Measurements from ENCODE around the gene NECAB3. TPM values are rescaled to one million over a fixed set of nuclear protein-coding genes. Genes with fewer than 3 reads are reported as not detected.

Gene NECAB3
- total RNA-seq, 1 donor from 2014 or later = 54.1 TPM

DNA sequence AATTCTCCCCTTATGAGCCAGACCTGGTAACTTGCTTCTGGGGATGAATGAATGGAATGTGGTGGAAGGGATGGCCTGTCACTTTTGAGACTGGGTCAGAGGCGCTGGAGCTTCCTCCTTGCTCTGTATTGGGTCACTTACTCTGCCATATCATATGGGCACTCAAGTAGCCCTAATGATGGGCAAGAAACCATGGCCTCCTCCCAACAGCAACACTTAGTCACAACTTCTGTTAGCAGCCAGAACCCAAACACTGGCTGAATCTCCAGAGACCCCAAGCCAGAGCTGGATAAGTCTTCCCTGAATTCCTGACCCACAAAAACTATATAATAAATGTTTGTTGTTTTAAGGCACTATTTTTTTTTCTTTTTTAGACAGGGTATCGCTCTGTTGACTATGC is 6.5 kb upstream of the NECAB3 start:
- intact Hi-C loops (cut with micrococcal nuclease) = loop anchor here (10.0 kb wide), 1 partner anchor 834 kb away; the partner anchor contains the start of gene DYNLRB1

GRCh38 chr20:33679758-33680485 is 5.7 kb upstream of the NECAB3 start:
- intact Hi-C loops (cut with micrococcal nuclease) = loop anchor here (10.0 kb wide), 1 partner anchor 835 kb away; the partner anchor contains the start of gene DYNLRB1

DNA sequence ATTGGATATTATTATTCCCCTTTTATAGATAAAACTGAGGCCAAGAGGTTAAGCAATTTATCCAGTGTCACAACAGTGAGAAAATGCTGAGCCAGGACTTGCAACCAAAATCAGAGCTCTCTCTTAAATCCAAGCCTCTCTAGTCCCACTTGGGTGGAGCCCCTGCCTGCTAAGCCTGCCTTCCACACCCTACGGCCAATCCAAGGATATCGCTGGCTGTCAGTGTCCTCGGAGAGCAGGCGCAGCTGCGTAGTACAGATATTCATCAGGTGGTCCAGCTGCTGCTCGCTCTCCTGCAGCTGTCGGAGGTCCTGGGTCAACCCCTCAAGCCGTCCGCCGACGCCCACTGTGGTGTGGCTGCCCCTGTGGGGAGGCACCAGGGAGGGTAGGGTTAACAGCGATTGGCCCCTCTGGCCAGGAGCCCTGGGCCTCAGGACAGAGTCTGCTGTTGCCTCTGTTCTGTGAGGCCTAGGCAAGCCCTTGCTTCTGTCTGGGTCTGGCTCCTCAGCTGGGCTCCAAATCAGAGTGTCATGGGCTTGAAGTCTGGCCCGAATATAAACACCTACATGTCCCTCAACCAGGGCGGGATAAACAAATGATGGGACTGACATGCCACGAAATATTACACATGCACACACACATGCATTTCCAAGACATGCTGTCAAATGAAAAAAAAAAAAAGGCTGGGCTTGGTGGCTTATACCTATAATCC is 3.9 kb upstream of the NECAB3 start:
- intact Hi-C loops (cut with micrococcal nuclease) = no loop called here

- intact Hi-C loops (cut with micrococcal nuclease) = no loop called here
Observed at GRCh38 chr20:33676652-33677645, 2.7 kb upstream of the NECAB3 start.

DNA sequence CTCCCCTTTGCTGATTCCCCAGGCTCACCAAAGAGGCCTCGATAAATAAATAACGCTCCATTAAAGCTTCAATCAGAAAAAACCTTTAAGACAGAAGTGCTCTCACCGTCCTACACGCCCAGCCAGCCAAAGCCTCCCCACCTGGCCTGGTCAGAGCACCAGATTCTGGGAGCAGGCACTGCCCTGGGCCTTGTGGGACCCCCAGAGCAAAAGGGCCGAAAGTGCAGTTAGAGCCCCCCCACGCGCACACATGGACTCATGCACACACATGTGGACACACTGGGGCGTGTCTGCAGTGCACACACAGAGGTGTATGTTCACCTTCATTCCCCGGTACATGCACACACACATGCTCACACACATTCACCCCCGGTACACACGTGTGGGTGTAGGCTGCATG is 1.9 kb upstream of the NECAB3 start:
- intact Hi-C loops (cut with micrococcal nuclease) = no loop called here

GRCh38 chr20:33675136-33675959 is 1.1 kb upstream of the NECAB3 start:
- intact Hi-C loops (cut with micrococcal nuclease) = no loop called here

GRCh38 chr20:33673410-33674293 is 576 bp downstream of the NECAB3 start:
- intact Hi-C loops (cut with micrococcal nuclease) = loop anchor here (1.0 kb wide), 4 partner anchors 7 to 47 kb away; partner anchors contain the start of genes ACTL10, E2F1 and PXMP4

- intact Hi-C loops (cut with micrococcal nuclease) = no loop called here
Observed at GRCh38 chr20:33673114-33673409, 1.2 kb downstream of the NECAB3 start.

DNA sequence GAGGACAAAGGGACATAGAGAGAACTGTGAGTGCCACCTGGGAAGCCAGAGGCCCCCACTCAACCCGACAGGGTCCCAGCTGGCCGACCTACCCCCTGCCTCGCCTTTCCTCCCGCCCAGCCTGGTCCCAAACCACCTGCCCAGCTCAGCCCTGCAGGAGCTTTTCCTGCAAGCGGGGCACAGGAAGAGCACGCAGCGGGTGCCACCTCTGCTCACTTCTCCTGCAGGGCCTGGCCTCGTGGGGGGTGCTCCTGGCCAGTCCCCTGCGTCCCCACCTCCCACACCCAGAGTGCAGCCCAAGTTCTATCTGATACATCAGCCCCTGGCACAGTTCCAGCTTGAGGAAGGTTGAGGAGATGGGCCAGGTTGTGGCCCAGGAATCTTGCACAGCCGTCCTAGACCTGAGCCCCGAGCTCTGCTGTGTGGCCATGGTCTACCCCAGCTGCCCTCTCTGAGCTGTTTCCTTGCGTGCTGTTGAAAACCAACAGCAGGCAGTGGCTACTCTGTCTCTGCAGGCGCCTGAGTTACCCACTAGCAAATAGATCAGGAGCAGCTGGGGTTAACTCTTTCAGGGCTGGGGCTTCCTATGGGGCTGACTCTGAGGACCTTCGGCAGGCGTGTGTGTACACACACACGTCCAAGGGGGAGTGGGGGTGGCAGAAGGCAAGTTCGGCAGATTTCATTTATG is 1.7 kb downstream of the NECAB3 start:
- intact Hi-C loops (cut with micrococcal nuclease) = no loop called here

DNA sequence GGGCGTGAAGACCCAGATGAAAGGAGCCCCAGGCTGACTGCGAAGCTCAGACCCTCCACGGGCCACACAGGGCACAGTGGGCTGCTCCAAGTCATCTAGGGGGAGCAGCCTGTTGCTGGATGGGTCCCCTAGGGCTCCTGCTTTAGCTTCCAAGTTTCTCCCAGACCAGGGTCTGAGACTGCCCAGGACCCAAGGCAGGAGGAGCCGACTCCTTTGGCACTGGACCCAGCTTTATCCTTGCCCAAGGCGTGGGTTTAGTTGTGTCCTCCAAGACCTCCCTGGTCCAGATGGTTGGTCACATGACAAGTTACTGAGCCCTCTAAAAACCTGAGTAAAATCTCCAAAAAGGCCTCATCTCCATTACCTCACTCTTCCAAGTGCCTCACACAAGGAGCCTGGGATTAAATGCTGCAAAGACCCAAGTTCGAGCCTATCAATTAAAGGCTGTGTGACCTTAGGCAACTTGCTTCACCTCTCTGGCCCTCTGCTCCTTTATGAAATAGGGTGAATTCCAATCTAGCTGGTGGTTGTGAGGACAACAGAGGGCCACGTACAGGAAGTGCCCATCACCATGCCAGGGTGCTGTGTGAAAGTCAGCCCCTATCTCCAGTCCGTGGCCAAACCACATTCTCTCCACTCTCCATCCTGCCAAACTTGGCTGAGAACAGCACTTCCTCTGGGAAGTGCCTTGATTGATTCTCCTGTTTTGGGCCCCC is 2.5 kb downstream of the NECAB3 start:
- intact Hi-C loops (cut with micrococcal nuclease) = no loop called here

- intact Hi-C loops (cut with micrococcal nuclease) = no loop called here
Observed at GRCh38 chr20:33670715-33671499, 3.3 kb downstream of the NECAB3 start.

DNA sequence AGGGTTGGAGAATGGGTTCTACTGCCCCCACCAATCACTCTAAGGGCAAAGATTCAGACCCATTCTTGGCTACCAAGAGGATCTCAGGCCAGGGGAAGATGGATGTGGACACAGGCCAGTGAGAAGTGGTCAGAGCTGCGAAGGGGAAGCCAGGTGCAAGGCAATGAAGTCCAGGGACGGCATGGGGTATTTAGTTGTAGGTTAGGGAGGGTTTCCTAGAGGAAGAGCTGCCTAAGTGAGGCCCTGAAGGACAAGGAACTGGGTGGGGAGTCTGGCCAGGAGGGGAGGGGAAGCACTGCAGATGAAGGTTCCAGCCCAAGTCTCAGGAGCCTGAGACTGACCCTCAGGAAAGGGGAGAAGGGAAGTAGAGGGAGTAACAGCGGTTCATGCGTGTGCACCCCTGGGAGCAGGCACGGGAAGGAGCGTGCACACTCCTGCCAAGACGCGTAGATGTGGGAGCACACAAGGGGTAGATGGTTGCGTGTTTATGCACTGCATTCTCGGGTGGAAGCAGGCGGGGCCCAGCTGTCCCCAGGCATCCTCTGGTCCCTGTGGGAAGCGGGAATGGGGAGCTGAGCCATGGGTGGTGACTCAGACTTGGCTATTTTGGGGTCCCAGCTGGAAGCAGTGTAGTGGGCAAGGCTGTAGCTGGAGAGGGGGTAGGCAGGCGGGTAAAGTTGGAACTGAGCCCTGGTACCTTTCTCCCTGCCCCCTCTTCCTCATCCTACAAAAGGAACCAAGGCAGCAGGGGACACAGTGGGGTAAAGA is 4.2 kb downstream of the NECAB3 start:
- intact Hi-C loops (cut with micrococcal nuclease) = no loop called here

DNA sequence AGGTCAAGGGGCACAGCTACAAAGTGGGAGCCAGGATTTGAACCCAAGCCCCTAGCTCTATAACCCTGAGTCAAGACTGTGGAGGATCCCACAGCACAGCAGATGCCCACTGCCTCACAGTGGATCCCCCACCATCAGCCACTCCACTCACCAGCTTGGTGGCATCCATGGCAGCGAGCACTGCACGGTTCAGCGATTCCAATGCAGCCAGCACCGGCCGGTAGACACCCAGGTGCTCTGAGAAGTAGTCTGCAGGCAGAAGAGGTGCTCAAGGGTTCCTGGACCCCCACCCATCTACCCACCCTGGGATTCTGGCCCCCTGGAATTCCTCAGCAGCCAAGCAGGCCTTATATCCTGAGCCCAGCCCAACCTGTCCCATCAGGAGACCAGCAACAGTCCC is 5.0 kb downstream of the NECAB3 start:
- intact Hi-C loops (cut with micrococcal nuclease) = no loop called here

GRCh38 chr20:33668466-33669155 is 5.6 kb downstream of the NECAB3 start:
- intact Hi-C loops (cut with micrococcal nuclease) = no loop called here

- intact Hi-C loops (cut with micrococcal nuclease) = no loop called here
Observed at GRCh38 chr20:33667676-33668465, 6.4 kb downstream of the NECAB3 start.

All from T-helper 1 cell treated with Interleukin-12 subunit alpha and Interleukin-12 subunit beta and Interleukin-4 antibody, amounts not matched to agents 30 ng/mL and 1 ng/mL, for 36 hours (primary cell).